A673 (cell line): ENCODE measurements around the gene MKNK1. TPM values are rescaled to one million over a fixed set of nuclear protein-coding genes. Genes with fewer than 3 reads are reported as not detected.

Experiments
- BruUV-seq: library from RNA; stranded (reverse); fragments of 400-500 nt; replicated peaks from 2 replicates; lab custom pipeline; 2021; lab: Mats Ljungman, UMichigan
- CTCF ChIA-PET: fragments of 300-600 bp; sonication (Branson Sonifier 250); formaldehyde crosslinking; loops from one replicate; lab custom pipeline; 2022; ENCODE audit warnings: antibody characterized with exemption; lab: Charles Lee
- POLR2A ChIA-PET: fragments of 300-600 bp; sonication (Branson Sonifier 250); formaldehyde crosslinking; loops from one replicate; lab custom pipeline; 2022; ENCODE audit warnings: antibody characterized with exemption; ENCODE audit not compliant: low non-redundant PET; lab: Charles Lee
- DNase-seq: peaks from one replicate; pipeline ENCODE4 v3.0.0-alpha.2; 2015; ENCODE audit warnings: low spot score
- H3K27ac ChIP-seq: fragments of 200-600 bp; sonication (generic); 2 replicates; pipeline ENCODE4 v1.5.1; 2016; ENCODE audit warnings: mixed run types, low read depth, mild to moderate bottlenecking, mixed read lengths, antibody characterized with exemption, low read length; ENCODE audit not compliant: poor library complexity, severe bottlenecking
- H3K27me3 ChIP-seq: fragments of 200-600 bp; sonication (generic); replicated peaks from 2 replicates; pipeline ENCODE4 v1.6.1; 2017; ENCODE audit warnings: mixed run types, low read depth, mild to moderate bottlenecking, mixed read lengths, antibody characterized with exemption, low read length; ENCODE audit not compliant: insufficient read depth, poor library complexity
- H3K36me3 ChIP-seq: fragments of 200-600 bp; sonication (generic); 2 replicates; pipeline ENCODE4 v1.6.1; 2016; ENCODE audit warnings: mixed run types, mild to moderate bottlenecking, mixed read lengths, antibody characterized with exemption, low read length; ENCODE audit not compliant: insufficient read depth, poor library complexity, severe bottlenecking
- H3K4me1 ChIP-seq: fragments of 200-600 bp; sonication (generic); 2 replicates; pipeline ENCODE4 v1.6.1; 2017; ENCODE audit warnings: mixed run types, mild to moderate bottlenecking, mixed read lengths, antibody characterized with exemption, low read length; ENCODE audit not compliant: insufficient read depth, poor library complexity, severe bottlenecking
- H3K4me3 ChIP-seq: fragments of 200-600 bp; sonication (generic); 2 replicates; pipeline ENCODE4 v1.5.1; 2016; ENCODE audit warnings: low read depth, mixed run types, mild to moderate bottlenecking, mixed read lengths, low read length; ENCODE audit not compliant: poor library complexity, severe bottlenecking
- H3K9me3 ChIP-seq: fragments of 200-600 bp; sonication (generic); 2 replicates; pipeline ENCODE4 v1.6.1; 2016; ENCODE audit warnings: mixed run types, low read depth, mild to moderate bottlenecking, mixed read lengths, antibody characterized with exemption, low read length; ENCODE audit not compliant: poor library complexity, severe bottlenecking
- EZH2 ChIP-seq: fragments of 200-600 bp; sonication (generic); IDR thresholded peaks from 2 replicates; pipeline ENCODE4 v1.6.1; 2017; ENCODE audit warnings: borderline replicate concordance, low read depth, mild to moderate bottlenecking, mixed read lengths, antibody characterized with exemption, low read length; ENCODE audit not compliant: poor library complexity, severe bottlenecking
- intact Hi-C: fragments of 100-400 bp; cut with micrococcal nuclease; formaldehyde crosslinking; loops from one replicate; pipeline ENCODE4 v1.10.0; 2022; ENCODE audit not compliant: unreplicated experiment
- total RNA-seq: library from RNA; stranded (reverse); gene quantifications from 2 replicates; pipeline ENCODE4 v1.2.3, GENCODE V29; 2021
- TF ChIP-seq, protein P1 (sequence below): fragments of 300-800, 200-600 bp; sonication (generic); conservative IDR thresholded peaks from 2 replicates; pipeline ENCODE4 v1.5.1; 2017; ENCODE audit warnings: low read depth, mild to moderate bottlenecking, antibody characterized with exemption, low read length, moderate library complexity, mixed read lengths

The MKNK1 gene
- total RNA-seq, 1 experiment from 2014 or later, result 22.7 TPM

DNA sequence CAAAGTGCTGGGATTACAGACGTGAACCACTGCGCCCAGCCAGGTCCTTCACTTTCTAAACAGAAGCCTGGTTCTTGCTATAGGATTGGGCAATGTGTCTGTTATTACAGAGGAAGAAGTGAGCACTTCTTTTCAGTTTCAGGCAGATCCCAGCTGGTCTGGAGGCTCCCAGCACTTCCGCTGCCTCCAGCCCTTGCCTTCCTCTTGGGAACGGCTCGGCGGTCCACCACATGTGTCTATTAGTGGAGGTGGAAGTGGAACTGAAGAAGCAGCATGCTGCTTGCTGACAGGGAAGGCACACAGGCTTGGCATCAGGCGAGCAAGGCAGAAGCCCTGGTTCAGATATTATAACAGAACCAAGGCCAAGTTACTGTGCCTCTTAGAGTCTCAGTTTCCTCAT lies 17.0 kb downstream of the MKNK1 start:
- BruUV-seq, result no TSS peak
- intact Hi-C loops, result no loop called here
- CTCF ChIA-PET, result no interaction called here

DNA sequence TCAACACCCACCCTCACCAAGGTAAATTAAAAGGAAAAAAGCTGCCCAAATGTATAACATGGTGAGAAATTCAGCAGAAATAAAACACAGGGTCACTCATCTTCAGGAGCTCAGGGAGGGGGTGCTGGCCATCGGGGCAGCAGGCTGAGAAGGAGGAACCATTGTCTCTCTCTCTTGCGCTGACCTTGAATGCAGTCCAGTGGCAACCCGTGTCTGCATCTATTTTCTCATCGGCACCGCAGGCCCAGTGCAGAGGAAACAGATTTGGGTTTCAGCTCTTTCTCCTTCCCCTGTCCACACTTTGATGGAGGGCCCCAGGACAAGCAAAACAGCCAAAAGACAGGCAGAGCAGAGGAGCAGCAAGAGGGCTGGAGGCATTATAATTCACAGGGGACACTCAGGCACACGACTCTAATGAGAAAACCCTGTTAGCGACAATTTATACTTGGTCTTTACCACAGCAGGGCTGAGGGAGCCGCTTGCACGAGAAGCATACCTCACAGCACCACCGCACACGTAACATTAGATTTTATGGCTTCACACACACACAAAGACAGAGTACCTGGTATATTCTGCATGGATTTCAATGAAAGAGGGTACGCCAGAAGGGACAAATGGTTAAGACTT lies 18.6 kb downstream of the MKNK1 start:
- H3K9me3 ChIP-seq, result no peaks in the 10 kb centered on the region
- no peak for DNase-seq
- CTCF ChIA-PET, result no interaction called here
- H3K4me1 ChIP-seq, result no peaks in the 10 kb centered on the region
- BruUV-seq, result no TSS peak
- peaks cover 3% of the 10 kb centered on the region for H3K36me3 ChIP-seq
- TF ChIP-seq EZH2, result no peak
- TF ChIP-seq, protein P1, sequence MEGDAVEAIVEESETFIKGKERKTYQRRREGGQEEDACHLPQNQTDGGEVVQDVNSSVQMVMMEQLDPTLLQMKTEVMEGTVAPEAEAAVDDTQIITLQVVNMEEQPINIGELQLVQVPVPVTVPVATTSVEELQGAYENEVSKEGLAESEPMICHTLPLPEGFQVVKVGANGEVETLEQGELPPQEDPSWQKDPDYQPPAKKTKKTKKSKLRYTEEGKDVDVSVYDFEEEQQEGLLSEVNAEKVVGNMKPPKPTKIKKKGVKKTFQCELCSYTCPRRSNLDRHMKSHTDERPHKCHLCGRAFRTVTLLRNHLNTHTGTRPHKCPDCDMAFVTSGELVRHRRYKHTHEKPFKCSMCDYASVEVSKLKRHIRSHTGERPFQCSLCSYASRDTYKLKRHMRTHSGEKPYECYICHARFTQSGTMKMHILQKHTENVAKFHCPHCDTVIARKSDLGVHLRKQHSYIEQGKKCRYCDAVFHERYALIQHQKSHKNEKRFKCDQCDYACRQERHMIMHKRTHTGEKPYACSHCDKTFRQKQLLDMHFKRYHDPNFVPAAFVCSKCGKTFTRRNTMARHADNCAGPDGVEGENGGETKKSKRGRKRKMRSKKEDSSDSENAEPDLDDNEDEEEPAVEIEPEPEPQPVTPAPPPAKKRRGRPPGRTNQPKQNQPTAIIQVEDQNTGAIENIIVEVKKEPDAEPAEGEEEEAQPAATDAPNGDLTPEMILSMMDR, result no peak
- H3K27ac ChIP-seq, result no peak overlapping the region
- POLR2A ChIA-PET, result no interaction called here
- no peaks in the 10 kb centered on the region for H3K27me3 ChIP-seq
- no peak overlapping the region for H3K4me3 ChIP-seq
- intact Hi-C loops, result no loop called here

More for the DNA sequence above, 17.0 kb downstream of the MKNK1 start:
- TF ChIP-seq EZH2, result no peak
- TF ChIP-seq, protein P1, result no peak
- Histone ChIP-seq H3K27ac (no peak overlapping the region), H3K27me3 (no peaks in the 10 kb centered on the region), H3K9me3 (no peaks in the 10 kb centered on the region), H3K4me1 (no peaks in the 10 kb centered on the region), H3K4me3 (no peak overlapping the region), H3K36me3 (peaks cover under 1% of the 10 kb centered on the region)
- POLR2A ChIA-PET, result no interaction called here
- DNase-seq, result no peak

DNA sequence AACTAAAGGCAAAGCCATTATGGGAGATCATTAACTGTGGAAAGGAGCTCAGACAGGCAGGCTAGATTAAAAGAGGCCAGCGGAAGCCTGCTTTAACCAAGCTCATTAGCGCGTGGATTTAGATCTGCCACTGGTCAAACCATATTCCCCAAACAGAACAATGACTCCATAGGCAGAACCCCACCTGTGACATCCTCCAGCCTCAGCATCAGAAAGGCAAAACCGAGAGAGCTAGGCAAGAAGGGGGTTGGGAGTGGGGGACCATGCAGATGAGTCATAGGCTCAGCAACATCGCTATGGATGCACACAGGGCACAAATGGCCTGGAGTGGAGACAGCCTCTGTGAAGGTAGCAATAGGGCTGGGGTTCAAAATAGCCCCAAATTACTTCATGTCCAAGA lies 20.6 kb downstream of the MKNK1 start:
- intact Hi-C loops, result no loop called here
- no peaks in the 10 kb centered on the region for H3K9me3 ChIP-seq
- no peak for DNase-seq
- ChIA-PET CTCF (no interaction called here), POLR2A (no interaction called here)
- no peaks in the 10 kb centered on the region for H3K27me3 ChIP-seq
- H3K36me3 ChIP-seq, result peaks cover 3% of the 10 kb centered on the region
- H3K4me3 ChIP-seq, result no peak overlapping the region
- H3K27ac ChIP-seq, result no peak overlapping the region
- TF ChIP-seq, protein P1, result no peak
- no peak for TF ChIP-seq EZH2
- no TSS peak for BruUV-seq
- no peaks in the 10 kb centered on the region for H3K4me1 ChIP-seq
